GM21723 (cell line): Measurements from ENCODE around the gene MT1E.
"Not testable (repeated sequence)": the region's sequence is repeated elsewhere in the genome, so short reads cannot be mapped to it uniquely, and the experiment has no call there.

Source experiments
- ATAC-seq: cut with Tn5 transposase; IDR thresholded peaks from one replicate; pipeline ENCODE4 v1.9.1; 2021; ENCODE audit warnings: mild to moderate bottlenecking, moderate library complexity; ENCODE audit not compliant: unreplicated experiment

Gene MT1E

GRCh38 chr16:56625140-56625942 is at the start of gene MT1E:
TSS of gene MT1E (plus strand) at chr16:56625781. CDS start at chr16:56625852, 71 bp downstream.
- no peak for ATAC-seq

- ATAC-seq: peak; percentile 91
Observed at GRCh38 chr16:56576585-56577299, 48.8 kb upstream of the MT1E start.

GRCh38 chr16:56577300-56577625 is 48.3 kb upstream of the MT1E start:
- ATAC-seq: no peak

- no peak for ATAC-seq
Observed at GRCh38 chr16:56580391-56581048, 45.1 kb upstream of the MT1E start.

GRCh38 chr16:56582911-56583310 is 42.7 kb upstream of the MT1E start:
- not testable (repeated sequence) for ATAC-seq

GRCh38 chr16:56583351-56584168 is 42.0 kb upstream of the MT1E start:
- no peak for ATAC-seq

GRCh38 chr16:56584276-56584675 is 41.3 kb upstream of the MT1E start:
- ATAC-seq: no peak

GRCh38 chr16:56588781-56589140 is 36.8 kb upstream of the MT1E start:
- no peak for ATAC-seq

- ATAC-seq: no peak
Observed at GRCh38 chr16:56589141-56590039, 36.2 kb upstream of the MT1E start, which contains the start of gene MT3. TSS of gene MT3 (plus strand) at chr16:56589528. CDS start at chr16:56589591, 63 bp downstream.

GRCh38 chr16:56591377-56592060 is 34.1 kb upstream of the MT1E start:
- no peak for ATAC-seq

GRCh38 chr16:56593573-56594291 is 31.8 kb upstream of the MT1E start:
- ATAC-seq: no peak

- ATAC-seq: no peak
Observed at GRCh38 chr16:56594292-56594619, 31.3 kb upstream of the MT1E start.

GRCh38 chr16:56600398-56600999 is 25.1 kb upstream of the MT1E start:
- ATAC-seq: no peak

- ATAC-seq: no peak
Observed at GRCh38 chr16:56601325-56601724, 24.3 kb upstream of the MT1E start.

GRCh38 chr16:56603589-56603988 is 22.0 kb upstream of the MT1E start:
- no peak for ATAC-seq

GRCh38 chr16:56604966-56605365 is 20.6 kb upstream of the MT1E start:
- ATAC-seq: no peak

GRCh38 chr16:56605475-56605874 is 20.1 kb upstream of the MT1E start:
- no peak for ATAC-seq

GRCh38 chr16:56606071-56606475 is 19.5 kb upstream of the MT1E start:
- no peak for ATAC-seq
